ELR (cell line): ENCODE data around the gene TRMT1.

ENCODE experiments used
- DNase-seq: peaks from one replicate; pipeline ENCODE4 v3.0.0-alpha.2; 2015; ENCODE audit warnings: low read depth

Gene TRMT1

DNA sequence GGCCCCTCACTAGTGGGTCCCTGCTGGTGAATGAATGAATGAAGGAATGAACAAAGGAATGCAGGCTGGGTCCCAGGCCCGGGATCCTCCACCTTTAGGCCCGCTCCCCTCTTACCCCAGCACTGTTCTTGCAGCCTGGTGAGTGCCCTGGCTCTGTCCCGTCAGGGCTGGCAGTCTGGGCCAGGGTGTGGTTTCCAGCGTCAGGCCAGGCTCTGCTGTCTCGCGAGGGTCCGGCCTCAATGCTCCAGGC lies 14.2 kb downstream of the TRMT1 start:
- DNase-seq: no peak

GRCh38 chr19:13101590-13102415 lies 14.7 kb downstream of the TRMT1 start:
- no peak for DNase-seq

GRCh38 chr19:13100841-13101589 lies 15.5 kb downstream of the TRMT1 start:
- DNase-seq: peak; percentile 50

DNA sequence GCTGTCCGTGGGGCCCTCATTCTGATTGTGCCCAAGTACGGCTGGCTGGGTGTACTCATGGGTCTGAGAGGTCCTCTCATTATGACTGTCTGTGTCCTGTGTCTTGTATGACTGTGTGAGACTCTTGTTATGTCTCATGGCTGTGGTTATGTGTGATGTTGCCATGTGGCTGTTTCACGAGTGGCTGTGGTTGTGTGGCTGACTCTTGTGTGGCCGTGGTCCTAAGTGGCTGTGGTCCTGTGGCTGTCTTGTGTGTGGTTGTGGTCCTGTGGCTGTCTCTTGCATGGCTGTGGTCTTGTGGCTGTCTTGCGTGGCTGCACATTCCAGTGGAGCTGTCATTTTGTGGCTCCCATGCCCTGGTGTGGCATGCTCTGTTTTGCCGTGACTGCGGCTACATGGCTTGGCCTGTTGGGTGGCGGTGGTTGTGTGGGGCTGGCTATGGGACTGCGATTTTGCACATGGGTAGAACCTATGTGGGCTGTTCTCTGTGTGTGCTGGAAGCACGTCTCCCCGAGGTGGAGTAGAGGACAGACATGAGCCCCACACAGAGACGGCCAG lies 16.4 kb downstream of the TRMT1 start:
- peak; percentile 52 for DNase-seq

GRCh38 chr19:13099073-13099999 lies 17.2 kb downstream of the TRMT1 start:
- peak; percentile 80 for DNase-seq

- peak; percentile 61 for DNase-seq
Measured at GRCh38 chr19:13098277-13099072, 18.1 kb downstream of the TRMT1 start.

DNA sequence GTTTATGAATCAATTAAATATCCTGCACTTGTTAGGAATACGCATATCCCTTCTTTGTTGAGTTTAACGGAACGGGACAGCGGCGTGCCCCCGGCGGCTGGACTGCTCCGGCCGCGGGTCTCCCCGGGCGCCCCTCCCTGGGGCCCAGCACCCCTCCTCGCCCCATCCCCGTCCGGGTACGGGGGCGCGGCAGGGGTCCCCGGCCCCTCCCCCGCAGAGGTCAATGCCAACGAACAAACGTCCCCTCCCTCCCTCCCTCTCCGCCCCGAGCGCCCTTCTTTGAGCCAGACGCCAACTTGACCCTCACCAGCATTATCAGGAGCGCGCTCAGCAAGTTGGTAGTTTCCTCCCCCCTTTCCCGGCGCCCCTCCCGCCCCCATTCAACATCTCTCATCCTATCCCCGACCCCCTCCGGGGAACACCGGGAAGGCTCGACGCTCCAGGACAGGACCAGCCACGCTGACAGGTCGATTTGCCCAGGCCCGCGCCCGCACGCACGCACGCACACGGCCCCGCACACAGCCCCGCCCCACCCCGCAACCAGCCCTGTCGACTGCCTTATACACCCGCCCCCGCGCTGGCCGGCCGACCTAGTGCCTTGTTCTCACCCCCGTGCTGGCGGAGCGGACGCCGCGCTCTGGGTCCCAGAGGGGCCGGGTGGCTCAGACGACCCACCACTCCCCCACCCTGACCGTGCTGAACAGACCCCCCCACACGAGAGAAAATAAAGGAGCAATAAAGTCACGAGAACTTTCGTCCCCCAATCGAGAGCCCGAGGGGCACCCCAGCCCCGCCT lies 18.9 kb downstream of the TRMT1 start:
- no peak for DNase-seq

GRCh38 chr19:13097033-13097462 lies 19.5 kb downstream of the TRMT1 start:
- DNase-seq: no peak

GRCh38 chr19:13095934-13096927 lies 20.3 kb downstream of the TRMT1 start:
- no peak for DNase-seq

DNA sequence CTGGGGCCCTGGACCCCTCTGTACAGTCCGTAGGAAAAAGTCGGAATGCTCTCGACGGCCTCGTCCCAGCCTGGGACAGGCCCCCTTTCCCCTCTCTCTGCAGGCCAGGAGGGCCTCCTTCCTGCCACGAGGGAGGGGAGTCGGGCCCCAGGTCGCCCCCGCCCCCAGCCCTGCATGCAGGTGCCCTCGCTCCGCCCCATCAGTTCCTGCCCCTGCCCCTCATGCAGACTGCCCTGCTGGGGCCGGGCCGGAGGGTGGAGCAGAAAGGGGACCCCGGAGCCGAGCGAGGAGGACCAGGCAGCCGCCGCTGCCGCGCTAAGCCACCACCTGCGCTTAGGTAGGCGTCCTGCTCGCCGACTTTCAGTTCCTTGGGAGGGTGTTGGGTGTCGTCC lies 21.2 kb downstream of the TRMT1 start:
- no peak for DNase-seq

GRCh38 chr19:13094771-13095392 lies 21.7 kb downstream of the TRMT1 start:
- DNase-seq: no peak

DNA sequence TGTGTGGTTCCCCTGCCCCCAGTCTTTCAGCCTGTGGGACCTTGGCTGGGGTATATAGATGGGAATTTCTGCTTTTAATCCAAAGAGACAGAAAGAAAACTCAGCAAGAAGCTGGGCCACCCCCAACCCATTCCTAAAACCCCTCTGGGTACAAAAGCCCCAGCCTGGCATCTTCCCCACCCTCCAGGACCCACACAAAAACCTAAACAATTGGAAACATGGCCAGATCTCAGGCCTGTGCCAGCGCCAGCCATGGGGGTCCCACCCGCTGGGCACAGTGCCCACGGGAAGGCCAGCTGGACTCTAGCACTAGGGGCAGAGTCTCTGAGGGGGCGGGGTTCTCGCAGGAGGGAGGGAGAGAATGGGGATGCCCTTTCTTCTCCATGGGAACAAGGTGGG lies 22.4 kb downstream of the TRMT1 start:
- DNase-seq: no peak

DNA sequence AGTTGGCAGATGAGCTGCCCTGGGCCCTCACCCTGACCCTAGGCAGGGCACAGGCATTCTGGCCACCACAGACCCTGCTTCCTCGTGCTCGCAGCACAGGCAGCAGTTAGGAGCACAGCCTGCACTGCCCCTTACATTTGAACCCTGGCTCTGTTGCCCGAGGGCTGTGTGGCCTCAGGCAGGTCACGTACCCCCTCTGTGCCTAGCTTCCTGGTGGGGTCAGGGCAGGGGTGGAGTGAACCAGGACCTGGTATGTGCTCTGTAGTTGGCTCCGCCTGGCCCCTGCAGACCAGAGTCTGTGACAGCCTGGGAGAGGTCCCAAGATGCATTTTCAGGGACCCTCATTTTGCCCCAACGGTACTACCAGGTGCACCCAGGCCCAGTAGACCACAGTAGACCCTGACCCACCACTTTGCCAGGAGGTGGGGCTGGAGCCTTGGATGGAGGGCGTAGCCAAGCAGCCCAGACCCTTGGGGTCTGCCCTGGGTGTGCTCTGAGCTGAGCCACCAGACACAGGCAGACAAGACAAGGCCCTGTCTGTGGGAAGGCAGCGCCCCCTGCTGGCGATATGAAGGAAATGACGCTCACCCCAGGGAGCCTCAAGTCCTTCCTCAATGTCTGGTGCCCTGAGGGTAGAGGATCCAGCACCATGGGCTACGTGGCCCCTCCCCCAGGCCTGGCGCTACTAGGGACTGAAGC lies 23.0 kb downstream of the TRMT1 start:
- peak; percentile 86 for DNase-seq

GRCh38 chr19:13092606-13093235 lies 23.8 kb downstream of the TRMT1 start:
- DNase-seq: no peak

DNA sequence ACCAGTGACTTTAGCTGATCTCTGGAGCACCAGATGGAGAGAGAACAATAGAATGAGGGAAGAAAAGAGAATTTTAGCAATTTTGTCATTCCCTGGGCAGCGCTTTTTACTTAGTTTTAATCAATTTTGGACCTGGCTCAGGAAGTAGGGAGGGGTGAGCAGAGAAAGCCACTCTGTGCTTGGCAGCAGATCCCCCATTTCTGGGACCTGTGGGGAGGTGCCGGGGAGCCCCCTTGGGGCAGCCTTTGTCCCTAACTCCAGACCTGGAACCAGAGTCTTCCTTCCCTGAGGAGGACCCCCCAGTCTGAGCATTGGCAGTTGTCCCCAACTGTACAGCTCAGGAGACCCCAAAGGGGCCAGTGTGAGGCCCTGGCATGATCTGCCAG lies 24.4 kb downstream of the TRMT1 start:
- DNase-seq: no peak

GRCh38 chr19:13091400-13092157 lies 25.0 kb downstream of the TRMT1 start:
- no peak for DNase-seq
